Lower leg skin (tissue), 4 donors: ENCODE measurements around the gene COG4. TPM values are rescaled to one million over a fixed set of nuclear protein-coding genes. Genes with fewer than 3 reads are reported as not detected.

Source experiments
- DNase-seq, 2 donors: peaks; one replicate each; pipeline ENCODE4 v3.0.0-alpha.2; 2019; ENCODE audit warnings: low spot score in 2 of 2
- H3K4me3 ChIP-seq: fragments of 200-600 bp; sonication (generic); 2 replicates; pipeline ENCODE4 v1.5.1; 2017; ENCODE audit warnings: mild to moderate bottlenecking, low read depth; ENCODE audit not compliant: poor library complexity, severe bottlenecking
- POLR2A ChIP-seq, 2 donors: fragments of 450-650 bp; IDR thresholded peaks; one replicate each; pipeline ENCODE4 v1.6.1; 2016 to 2017; ENCODE audit warnings: antibody characterized with exemption in 2 of 2, mild to moderate bottlenecking in 1 of 2, moderate library complexity in 1 of 2
- WGBS, 2 donors: methylation state at CpG; one replicate each; pipeline ENCODE4 v1.1.5; 2018; 5-methylcytosine and 5-hydroxymethylcytosine counted together
- intact Hi-C: fragments of 100-400 bp; cut with DNase I; formaldehyde crosslinking; loops from one replicate; pipeline ENCODE4 v1.15.0; 2023; ENCODE audit warnings: low total_unique reads
- total RNA-seq, 4 donors: library from RNA; depleted of rRNA; stranded (reverse); fragments of >200 nt; gene quantifications; one replicate each; pipeline ENCODE4 v1.1.0, GENCODE V29; 2016
- TF ChIP-seq, protein P1 (sequence below), 3 donors: fragments of 450-650 bp; IDR thresholded peaks; one replicate each; pipeline ENCODE4 v1.5.1; 2016; ENCODE audit warnings: antibody characterized with exemption in 3 of 3, mild to moderate bottlenecking in 3 of 3, moderate library complexity in 2 of 3

COG4 gene
- total RNA-seq, 4 donors from 2014 or later: 36.0 to 95.7 (median 48.3) TPM

DNA sequence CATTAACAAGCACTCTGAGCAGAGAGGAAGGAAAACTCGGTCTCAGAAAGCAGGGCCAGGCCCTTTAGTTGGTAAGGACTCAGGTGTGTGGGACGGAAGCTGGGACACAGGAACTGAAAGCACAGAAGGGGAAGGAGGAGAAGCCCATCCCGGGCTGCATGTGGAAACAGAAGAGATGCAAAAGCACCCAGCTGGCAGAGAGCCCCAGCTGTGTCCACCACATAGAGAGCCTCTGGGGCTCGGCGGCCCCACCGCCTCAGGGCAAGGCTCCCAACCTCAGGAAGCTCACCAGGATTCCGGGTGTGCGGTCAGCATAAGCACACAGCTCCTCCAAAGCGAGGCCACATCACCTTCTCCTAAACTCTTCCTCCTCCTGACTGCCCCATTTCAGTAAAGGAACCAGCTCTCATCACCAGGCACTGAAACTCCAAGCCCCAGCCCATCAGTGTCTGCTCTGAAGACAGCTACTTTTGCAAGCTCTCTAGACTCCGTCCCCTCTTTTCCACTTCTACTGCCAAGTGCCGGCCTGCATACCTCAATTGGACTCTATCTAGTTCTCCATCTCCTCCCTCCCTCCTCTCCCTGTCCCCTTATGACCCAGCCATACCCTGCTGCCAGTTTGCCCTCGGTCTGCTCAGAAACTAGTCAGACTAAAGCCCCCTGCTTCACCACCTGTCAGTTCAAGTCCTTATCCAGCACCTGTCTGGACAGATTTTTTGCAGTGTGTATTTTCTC, 90.5 kb downstream of the COG4 start:
- no peak overlapping the region for H3K4me3 ChIP-seq
- 46 to 47% methylated on average over 12 of the region's 12 CpGs for WGBS, 2 donors
- intact Hi-C loops: no loop called here
- DNase-seq: no peak
- TF ChIP-seq, protein P1, sequence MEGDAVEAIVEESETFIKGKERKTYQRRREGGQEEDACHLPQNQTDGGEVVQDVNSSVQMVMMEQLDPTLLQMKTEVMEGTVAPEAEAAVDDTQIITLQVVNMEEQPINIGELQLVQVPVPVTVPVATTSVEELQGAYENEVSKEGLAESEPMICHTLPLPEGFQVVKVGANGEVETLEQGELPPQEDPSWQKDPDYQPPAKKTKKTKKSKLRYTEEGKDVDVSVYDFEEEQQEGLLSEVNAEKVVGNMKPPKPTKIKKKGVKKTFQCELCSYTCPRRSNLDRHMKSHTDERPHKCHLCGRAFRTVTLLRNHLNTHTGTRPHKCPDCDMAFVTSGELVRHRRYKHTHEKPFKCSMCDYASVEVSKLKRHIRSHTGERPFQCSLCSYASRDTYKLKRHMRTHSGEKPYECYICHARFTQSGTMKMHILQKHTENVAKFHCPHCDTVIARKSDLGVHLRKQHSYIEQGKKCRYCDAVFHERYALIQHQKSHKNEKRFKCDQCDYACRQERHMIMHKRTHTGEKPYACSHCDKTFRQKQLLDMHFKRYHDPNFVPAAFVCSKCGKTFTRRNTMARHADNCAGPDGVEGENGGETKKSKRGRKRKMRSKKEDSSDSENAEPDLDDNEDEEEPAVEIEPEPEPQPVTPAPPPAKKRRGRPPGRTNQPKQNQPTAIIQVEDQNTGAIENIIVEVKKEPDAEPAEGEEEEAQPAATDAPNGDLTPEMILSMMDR (IDR thresholded peaks at IDR 0.05): no peak
- no peak for TF ChIP-seq POLR2A (IDR thresholded peaks at IDR 0.05)

DNA sequence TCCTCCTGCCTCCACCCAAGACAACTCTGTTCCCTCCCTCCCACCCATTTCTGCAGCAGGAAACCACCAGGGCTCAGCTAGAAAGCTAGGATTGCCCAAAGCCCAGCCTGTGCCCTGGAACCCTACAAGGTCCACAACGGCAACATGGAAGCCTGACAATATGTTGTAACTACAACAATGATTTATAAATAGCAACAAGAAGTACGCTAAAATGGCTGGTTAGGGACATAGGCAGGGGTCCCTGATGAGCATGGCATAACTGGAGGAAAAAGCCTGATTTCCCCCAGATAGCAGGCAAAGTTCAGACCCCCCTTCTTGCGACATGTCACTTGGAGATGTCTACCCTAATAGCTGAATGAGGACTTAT, 91.0 kb downstream of the COG4 start:
- WGBS, 2 donors: 38 to 48% methylated on average over 3 of the region's 3 CpGs
- no peak for DNase-seq
- intact Hi-C loops: no loop called here
- TF ChIP-seq, protein P1 (IDR thresholded peaks at IDR 0.05): no peak
- no peak for TF ChIP-seq POLR2A (IDR thresholded peaks at IDR 0.05)
- no peak overlapping the region for H3K4me3 ChIP-seq

DNA sequence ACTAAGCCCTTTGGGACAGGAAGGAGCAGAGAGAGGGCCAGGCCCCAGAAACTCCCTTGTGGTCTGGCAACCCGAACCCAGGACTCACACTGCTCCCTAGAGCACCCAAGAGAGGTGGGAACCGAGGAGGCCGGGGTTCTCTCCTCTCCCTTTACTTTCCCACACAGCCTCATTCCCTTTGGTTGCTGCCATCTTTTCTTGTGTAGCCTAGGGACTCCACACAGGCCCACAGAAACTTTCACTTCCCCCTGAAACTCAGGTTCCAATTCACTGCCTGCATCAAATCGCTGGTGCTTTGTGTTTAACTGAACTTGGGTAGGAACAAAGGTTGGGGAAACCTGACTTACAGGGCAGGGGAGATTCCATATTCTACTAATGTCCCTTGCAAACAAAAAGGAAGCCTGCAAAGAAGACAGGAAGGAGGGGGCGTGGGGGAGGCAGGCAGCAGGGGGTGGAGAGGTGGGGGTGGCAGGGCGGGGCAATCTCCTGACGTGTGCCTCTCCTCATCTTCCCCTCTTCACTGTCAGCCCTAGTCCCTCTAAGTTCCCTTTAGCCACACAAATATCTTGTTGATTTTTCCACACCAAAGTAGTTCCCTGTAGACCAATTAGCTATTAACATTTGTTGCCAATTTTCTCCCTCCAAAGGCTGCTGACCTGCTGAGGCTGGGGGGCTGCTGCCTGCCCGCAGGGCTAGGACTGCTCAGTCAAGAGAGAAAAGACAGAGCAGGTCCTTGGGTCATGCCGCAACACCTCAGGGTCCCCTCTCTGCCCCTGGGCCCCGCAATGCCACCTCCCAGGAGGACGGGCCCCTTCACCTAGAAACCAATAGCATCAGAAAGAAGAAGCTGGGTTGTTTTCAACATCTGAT, 92.5 kb downstream of the COG4 start:
- DNase-seq: no peak
- no peak overlapping the region for H3K4me3 ChIP-seq

More for the DNA sequence above, 92.5 kb downstream of the COG4 start:
- intact Hi-C loops: no loop called here
- 58 to 70% methylated on average over 11 of the region's 11 CpGs for WGBS, 2 donors
- no peak for TF ChIP-seq POLR2A (IDR thresholded peaks at IDR 0.05)
- TF ChIP-seq, protein P1 (IDR thresholded peaks at IDR 0.05): no peak

Other genes with a start within 250 kb of the COG4 start
- gene AARS1, start 234.0 kb downstream of the COG4 start, total RNA-seq: 10 to 100 TPM; 32.6 to 47.3 (median 40.6) TPM
- gene DDX19B, start 224.4 kb downstream of the COG4 start, total RNA-seq: 10 to 100 TPM; 36.9 to 53.3 (median 48.2) TPM
- 10 to 100 TPM; 35.6 to 50.0 (median 38.4) TPM for gene DDX19A, start 176.7 kb downstream of the COG4 start, total RNA-seq
- 10 to 100 TPM in 1 of 4 donors, 1 to 10 TPM in 3; 7.0 to 12.9 (median 9.5) TPM for gene ST3GAL2, start 84.5 kb downstream of the COG4 start, total RNA-seq
- gene FCSK, start 69.0 kb downstream of the COG4 start, total RNA-seq: 10 to 100 TPM; 17.9 to 31.7 (median 23.4) TPM
- gene SF3B3, start 262 bp upstream of the COG4 start, total RNA-seq: 100 to 1,000 TPM; 138 to 233 (median 143) TPM
- gene IL34, start 123.0 kb upstream of the COG4 start, total RNA-seq: 100 to 1,000 TPM in 3 of 4 donors, 10 to 100 TPM in 1; 96.9 to 158 (median 129) TPM
- 10 to 100 TPM; 18.4 to 55.5 (median 25.2) TPM for gene MTSS2, start 162.5 kb upstream of the COG4 start, total RNA-seq